A172 (cell line): Measurements from ENCODE around the gene RABEP2. TPM values are rescaled to one million over a fixed set of nuclear protein-coding genes. Genes with fewer than 3 reads are reported as not detected.
"Not testable (repeated sequence)": the region's sequence is repeated elsewhere in the genome, so short reads cannot be mapped to it uniquely, and the experiment has no call there.

ENCODE experiments used
- DNase-seq: peaks from one replicate; pipeline ENCODE4 v3.0.0-alpha.2; 2015; ENCODE audit warnings: low spot score
- total RNA-seq: library from RNA; depleted of rRNA; stranded (reverse); fragments of >200 nt; shearing (Covaris generic); gene quantifications from 2 replicates; pipeline ENCODE4 v1.2.3, GENCODE V29; 2014; rRNA removed

Gene RABEP2, protein sequence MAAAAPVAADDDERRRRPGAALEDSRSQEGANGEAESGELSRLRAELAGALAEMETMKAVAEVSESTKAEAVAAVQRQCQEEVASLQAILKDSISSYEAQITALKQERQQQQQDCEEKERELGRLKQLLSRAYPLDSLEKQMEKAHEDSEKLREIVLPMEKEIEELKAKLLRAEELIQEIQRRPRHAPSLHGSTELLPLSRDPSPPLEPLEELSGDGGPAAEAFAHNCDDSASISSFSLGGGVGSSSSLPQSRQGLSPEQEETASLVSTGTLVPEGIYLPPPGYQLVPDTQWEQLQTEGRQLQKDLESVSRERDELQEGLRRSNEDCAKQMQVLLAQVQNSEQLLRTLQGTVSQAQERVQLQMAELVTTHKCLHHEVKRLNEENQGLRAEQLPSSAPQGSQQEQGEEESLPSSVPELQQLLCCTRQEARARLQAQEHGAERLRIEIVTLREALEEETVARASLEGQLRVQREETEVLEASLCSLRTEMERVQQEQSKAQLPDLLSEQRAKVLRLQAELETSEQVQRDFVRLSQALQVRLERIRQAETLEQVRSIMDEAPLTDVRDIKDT
- total RNA-seq, result 46.0 and 64.3 TPM in 2 replicates

DNA sequence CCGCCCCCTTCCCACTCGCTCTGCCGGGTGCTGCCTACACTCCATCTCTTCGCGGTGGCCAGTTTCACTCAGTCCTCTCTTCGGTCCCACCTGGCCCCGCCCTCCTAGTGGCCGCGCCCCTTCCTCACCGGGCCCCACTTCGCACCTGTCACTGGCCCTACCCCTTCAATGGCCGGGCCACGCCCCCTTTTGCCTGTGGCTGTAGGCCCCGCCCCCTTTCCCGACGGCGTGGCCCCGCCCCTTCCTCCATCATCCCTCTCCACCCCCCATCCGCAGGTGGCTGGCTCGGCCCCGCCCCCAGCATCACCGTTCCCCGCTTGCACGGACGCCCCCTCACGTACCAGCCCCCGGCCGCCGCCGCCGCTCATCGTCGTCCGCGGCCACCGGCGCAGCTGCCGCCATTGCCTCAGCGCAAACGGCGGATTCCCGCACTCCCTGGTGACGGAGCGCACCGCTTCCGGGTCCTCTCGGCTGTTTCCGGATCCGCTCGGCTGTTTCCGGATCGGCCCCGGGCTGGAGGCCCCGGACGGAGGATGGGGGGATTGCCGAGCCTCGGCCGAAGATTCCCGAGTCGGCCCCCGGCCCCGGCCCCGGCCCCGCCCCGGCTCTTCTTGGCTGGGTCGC is at the start of gene RABEP2:
Gene RABEP2, minus strand, starts transcription at position 477 of the 624 bp plus-strand sequence. Its CDS starts 75 bp downstream, at position 402.
- DNase-seq, result peak; percentile 81

DNA sequence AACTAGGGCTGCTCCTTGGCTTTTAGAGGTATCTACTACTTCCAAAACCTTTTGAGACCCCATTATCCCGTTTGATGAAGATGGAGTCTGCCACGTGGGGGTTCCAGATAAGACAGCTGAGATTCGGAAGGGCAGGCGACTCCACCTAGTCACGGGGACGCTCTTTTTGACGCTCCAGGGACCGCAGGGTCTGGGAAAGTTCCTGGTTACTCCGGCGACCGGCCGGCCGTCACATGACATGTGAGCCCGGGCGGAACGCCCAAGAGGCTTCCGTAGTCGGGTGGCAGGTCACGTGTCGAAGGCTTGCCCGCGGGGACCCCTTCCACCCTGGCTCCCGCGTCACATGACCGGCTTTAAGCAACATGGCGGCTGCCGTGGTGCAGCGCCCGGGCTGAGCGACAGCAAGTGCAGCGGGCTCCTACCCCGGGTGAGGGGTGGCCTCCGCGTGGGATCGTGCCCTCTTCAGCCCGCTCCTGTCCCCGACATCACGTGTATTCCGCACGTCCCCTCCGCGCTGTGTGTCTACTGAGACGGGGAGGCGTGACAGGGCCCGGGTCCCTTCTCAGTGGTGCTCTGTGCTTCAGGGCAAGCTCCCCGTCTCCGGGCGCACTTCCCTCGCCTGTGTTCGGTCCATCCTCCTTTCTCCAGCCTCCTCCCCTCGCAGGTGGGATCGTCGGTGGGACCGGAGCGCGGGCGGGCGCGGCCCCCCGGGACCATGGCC is 49.6 kb upstream of the RABEP2 start, which contains the start of gene SPNS1:
Gene SPNS1, plus strand, starts transcription at position 342 of the 721 bp plus-strand sequence. Its CDS starts 374 bp downstream, at position 716.
- peak; percentile 94 for DNase-seq

DNA sequence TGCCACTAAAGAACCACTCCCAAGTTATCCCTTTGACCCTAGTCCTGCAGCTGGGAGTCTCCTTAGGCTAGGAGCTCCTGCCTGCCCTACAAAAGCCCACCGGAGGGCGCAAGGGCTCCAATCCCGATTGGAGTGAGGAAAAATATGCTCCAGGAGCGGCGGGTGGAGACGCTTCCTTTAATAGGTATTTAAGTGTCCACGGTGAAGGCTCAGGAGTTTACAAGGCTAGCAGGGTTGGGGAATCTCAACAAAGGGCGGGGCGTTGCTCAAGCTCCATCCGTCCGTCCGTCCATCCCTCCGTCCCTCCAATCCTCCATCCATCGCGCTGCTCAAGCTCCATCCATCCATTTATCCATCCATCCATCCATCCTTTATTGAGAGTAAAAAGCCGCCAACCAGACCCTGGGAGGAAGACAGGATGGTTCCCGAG is 49.0 kb upstream of the RABEP2 start:
- peak; percentile 76 for DNase-seq

DNA sequence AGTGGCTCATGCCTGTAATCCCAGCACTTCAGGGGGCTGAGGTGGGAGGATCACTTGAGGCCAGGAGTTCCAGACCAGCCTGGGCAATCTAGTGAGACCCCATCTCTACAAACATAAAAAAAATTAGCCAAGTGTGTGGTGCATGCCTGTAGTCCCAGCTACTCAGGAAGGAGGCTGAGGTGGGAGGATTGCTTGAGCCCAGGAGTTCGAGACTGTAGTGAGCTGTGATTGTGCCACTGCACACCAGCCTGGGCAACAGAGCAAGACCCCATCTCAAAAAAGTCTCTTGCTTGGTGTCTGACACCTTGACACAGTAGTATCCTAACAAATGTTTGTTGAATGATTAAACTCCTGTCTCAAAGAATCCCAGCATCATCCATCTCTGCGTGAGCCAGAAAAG is 44.7 kb upstream of the RABEP2 start:
- DNase-seq, result not testable (repeated sequence)

DNA sequence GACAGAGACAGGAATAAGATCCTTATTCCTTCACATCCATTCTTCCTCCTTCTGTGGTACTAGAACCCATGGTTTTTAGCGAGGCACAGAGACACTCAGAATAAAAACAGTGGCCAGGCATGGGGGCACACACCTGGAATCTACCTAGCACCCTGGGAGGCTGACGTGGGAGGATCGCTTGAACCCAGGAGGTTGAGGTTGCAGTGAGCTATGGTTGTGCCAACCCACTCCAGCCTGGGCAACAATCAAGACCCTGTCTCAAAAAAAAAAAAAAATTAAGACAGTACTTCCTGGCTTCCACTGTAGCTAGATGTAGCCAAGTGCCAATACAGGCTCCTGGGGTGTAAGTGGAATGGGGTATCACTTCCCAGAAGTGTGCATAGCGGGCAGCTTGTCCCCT is 42.1 kb upstream of the RABEP2 start:
- no peak for DNase-seq

DNA sequence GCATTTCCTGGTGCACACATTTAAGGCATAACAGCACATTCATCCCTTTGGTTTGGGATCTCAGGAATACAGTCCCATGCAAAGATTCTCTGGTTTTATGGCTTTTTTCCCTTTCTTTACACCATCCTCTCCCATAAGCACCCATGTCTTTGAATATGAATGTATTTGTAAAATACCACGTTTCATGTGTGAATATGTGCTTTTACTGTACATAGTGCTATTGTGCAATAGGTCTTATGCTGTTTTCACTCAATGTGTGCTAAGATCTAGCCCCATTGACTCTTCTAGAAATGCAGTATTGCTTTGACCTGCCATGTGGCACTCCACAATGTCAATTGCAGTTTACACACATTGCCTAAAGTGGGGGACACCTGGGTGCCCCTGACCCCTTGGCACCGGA is 39.5 kb upstream of the RABEP2 start:
- no peak for DNase-seq

DNA sequence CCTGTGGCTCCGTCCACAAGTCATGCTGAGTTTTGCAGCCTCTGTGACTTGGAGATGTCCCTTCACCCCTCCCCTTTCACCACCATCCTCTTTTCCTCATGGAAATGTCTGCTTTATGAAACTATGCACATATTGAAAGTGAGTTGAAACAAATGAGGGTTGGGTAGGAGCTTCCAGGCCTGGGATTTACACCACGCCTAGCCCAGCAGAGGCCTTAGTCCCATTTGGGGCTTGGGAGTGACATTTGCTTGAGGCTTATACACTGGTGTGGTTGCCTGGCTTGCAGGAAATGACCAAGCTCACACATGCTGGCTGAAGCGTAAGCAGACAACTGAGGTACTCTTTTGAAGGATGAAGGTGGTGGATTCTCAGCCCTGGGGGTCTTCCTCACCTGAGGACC is 39.0 kb upstream of the RABEP2 start:
- DNase-seq, result no peak

DNA sequence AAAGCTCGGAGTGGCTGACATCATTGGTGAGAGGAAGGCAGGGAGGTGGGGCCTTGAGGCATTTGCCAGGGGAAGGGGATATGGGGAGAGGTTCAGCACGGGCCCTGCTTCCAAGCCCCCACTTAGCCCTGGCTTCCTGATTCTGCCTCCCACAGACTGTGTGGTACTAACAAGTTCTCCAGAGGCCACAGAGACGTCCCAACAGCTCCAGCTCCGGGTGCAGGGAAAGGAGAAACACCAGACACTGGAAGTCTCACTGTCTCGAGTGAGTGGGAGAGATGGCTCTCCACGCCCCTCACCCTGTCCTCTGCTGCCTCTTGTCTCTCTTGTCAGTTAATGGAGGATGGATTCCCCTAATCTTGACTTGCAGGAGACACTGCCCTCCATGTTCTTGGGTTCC is 33.8 kb upstream of the RABEP2 start:
- DNase-seq, result no peak

DNA sequence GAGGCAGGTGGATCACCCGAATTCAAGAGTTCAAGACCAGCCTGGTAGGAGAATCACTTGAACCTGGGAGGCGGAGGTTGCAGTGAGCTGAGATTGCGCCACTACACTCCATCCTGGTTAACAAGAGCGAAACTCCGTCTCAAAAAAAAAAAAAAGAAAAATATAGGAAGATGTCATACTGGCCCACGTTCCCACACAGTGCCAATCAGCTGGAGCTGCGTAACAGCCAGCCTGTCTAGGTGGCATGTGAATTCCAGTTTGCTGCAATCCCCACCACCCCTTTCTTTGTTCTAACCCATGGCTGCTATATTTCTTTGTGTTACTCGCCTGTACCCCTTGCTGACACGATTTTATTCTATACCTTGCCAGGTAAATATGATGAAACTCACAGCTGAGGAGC is 33.2 kb upstream of the RABEP2 start:
- DNase-seq, result no peak

DNA sequence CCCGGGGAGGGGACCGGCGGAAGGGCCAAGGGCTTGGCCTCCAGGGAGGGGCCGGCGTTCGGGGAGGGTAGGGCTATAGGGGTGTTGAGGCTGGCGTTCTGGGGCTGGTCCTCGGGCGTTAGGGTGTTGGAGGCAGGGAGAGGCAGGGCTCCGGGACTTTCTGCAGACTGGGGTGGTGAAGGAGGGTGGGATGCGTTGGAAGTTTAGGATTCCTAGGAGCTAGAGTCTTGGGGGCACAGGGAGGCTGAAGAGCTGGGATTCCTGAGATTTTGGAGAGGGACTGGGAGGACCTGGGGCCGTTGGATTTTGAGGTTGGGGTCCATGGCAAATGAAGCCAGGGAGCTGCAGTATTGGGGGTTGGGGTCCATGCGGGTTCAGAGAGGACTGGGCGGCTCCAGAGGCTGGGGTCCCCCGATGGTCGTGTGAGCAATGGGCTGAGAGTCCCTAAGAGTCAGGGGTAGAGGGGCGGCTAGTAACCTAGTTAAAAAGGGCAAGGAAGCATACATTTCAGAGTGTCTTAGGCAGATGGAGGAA is 26.4 kb upstream of the RABEP2 start:
- DNase-seq, result no peak

DNA sequence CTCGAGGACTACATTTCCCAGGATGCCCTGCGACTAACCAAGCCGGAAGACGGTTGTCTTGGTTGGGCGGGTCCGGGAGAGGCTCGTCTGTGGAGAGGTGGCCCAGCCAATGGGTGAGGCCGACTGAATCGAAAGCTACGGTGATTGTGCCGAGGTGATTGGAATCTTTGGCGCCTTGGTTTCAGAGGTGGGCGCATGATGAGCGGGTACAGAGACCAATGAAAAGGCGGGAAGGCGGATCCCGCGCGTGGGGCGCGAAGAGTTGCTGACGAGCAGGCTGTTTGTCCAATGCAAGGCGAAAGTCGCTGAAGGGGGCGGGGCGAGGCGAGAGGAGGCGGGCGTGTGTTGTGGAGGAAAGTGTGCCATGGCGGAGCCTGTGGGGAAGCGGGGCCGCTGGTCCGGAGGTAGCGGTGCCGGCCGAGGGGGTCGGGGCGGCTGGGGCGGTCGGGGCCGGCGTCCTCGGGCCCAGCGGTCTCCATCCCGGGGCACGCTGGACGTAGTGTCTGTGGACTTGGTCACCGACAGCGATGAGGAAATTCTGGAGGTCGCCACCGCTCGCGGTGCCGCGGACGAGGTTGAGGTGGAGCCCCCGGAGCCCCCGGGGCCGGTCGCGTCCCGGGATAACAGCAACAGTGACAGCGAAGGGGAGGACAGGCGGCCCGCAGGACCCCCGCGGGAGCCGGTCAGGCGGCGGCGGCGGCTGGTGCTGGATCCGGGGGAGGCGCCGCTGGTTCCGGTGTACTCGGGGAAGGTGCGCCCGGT is 25.8 kb upstream of the RABEP2 start, which contains the start of gene NFATC2IP:
Gene NFATC2IP, plus strand, starts transcription at position 290 of the 762 bp plus-strand sequence. Its CDS starts 75 bp downstream, at position 365.
- peak; percentile 100 for DNase-seq

DNA sequence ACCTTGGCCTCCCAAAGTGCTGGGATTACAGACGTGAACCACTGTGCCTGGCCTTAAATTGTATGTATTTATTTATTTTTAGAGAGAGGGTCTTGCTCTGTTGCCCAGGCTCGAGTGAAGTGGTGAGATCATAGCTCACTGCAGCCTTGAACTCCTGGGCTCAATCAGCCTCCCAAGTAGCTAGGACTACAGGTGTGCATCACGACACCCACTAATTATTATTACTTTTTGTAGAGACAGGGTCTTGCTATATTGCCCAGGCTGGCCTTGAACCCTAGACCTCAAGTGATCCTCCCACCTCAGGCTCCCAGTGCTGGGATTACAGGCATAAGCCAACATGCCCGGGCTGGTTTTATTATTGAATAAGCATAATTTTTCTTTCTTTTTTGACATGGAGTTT is 21.6 kb upstream of the RABEP2 start:
- no peak for DNase-seq

DNA sequence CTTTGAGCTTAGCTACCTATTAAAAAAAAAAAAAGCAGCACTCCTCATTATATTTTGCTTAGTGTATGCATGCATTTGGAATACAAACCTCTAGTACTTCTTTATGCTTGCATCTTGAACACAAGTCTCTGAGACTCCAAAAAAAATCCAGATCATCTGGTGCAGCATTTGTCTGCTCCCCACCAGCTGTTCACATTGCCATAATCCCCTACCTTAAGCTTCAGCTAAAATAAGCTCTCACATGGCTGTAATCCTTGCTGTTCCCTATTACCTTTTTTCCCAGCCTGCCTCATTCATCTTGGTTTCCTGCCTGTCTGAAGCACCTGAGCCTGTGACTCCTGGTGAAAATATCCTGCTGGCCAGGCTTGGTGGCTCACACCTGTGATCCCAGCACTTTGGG is 18.2 kb upstream of the RABEP2 start:
- DNase-seq, result no peak

DNA sequence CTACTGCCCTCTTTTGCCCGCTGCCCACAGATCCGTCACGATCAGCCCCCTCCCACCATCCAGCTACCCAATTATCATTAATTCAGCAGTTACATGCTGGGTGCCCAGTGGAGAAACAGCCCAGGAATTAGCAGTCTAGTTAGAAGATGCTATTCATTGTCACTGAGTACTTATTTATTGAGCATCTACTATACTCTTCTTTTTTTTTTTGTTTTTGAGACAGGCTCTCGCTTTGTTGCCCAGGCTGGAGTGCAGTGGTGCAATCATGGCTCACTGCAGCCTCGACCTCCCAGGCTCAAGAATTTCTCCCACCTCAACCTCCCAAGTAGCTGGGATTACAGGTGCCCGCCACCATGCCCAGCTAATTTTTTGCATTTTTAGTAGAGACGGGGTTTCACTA is 14.8 kb upstream of the RABEP2 start:
- DNase-seq, result not testable (repeated sequence)

DNA sequence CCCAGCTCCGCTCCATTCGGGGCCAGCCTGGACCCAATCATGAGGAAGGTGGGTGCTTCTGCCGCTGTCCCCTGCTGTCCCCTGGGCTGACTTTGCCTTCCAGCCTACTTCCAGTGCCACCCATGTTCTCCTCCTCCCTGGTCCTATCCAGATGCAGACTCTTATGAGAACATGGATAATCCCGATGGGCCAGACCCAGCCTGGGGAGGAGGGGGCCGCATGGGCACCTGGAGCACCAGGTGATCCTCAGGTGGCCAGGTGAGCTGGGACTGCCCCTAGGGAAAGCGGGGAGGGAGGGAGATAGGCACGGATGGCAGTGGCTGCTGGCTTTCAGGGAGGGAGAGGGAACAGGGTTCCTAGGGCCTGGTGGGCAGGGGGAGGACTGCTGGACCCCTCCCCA is 13.7 kb upstream of the RABEP2 start:
- DNase-seq, result no peak

DNA sequence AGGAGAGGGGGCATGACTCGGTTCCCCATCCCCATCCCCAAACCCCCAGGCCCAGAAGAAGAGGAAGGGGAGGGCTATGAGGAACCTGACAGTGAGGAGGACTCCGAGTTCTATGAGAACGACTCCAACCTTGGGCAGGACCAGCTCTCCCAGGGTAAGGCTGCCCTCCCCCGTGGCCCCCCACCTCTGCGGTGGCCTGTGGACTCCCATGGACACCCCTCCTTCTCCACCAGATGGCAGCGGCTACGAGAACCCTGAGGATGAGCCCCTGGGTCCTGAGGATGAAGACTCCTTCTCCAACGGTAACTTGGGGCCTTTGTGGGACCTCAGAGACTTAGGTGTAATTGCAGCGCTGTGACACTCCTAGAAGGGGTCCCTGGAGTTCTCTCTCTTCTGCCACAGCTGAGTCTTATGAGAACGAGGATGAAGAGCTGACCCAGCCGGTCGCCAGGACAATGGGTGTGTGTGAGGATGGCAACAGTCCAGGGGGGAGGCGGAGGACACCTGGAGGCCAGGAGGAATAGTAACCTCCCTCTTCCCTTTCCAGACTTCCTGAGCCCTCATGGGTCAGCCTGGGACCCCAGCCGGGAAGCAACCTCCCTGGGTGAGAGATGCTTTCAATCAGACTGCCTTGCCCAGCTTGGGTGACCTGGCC is 12.3 kb upstream of the RABEP2 start:
- DNase-seq, result no peak

DNA sequence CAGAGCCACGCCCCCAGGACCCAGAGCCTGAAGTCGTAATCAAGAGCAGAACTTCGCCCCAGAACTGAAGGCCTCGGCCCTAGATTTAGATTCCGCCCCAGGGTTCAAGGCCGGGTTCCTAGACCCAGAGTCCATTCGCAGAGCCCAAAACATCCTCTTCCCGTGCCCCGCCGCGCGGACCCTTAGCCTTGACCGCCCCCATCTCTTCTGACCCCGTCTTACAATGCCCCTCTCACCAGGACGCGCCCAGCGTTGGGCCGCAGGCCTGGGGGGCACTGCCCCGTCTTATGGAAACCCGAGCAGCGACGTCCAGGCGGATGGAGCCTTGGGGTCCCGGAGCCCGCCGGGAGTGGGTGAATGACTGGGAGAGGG is 11.7 kb upstream of the RABEP2 start:
- no peak for DNase-seq

DNA sequence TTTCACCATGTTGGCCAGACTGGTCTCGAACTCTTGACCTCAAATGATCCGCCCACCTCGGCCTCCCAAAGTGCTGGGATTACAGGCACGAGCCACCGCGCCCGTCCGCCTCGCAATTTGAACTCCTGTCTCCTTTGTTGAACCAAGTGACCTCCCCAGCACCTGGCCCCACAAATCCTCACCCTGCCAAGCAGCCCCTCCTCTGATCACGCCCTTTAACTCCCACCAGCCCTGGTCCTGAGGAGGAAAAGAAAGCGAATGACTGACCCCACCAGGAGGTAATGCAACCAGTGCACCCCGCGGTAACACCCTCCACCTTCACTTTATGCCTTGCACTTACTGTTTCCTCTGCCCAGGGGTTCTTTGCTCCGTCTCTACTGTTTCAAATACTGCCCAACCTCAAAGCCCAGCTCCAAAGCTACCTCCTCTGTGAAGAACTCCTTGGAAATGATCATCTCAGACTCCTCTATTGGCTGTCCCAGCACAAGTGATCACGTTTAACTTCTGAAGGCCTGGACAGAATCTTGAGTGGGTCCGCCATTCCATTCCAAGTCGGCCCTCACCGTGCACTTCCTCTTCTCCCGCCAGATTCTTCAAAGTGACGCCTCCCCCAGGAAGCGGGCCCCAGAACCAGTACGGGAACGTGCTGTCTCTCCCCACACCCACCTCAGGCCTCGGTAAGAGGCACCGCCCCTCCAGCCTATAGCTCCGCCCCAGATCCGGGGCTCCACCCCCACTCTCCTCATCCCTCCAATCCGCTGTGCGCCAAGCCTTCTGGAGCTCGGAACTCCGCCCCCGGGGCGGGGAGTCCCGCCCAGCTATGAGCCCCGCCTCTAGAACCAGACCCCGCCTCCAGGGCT is 11.1 kb upstream of the RABEP2 start:
- DNase-seq, result peak; percentile 35

DNA sequence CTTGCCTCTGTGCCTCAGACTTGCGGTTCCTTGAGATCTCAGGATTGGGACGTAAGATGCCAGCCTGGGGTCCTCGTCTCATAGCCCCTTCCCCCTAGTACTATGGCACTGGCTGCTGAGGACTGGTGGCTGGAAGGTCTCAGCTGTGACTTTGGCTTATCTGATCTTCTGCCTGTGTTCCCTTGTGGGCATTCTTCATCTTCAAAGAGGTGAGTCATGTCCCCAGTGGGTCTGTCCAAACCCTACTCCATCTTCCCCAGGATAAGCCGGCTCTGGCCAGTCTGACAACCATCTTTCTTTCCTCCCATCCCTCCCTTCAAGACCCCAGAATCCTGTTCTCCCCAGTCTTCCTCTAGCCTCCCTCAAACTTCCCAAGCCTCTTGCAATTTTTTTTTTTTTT is 10.3 kb upstream of the RABEP2 start:
- peak; percentile 19 for DNase-seq
